ENCODE data around the gene NADSYN1.

Gene NADSYN1

GRCh38 chr11:71482746-71483364, 29.9 kb downstream of the NADSYN1 start:
- H3K4me2 ChIP-seq, result no peak overlapping the region
- peaks cover 0 to 18% (median 9%) of the 10 kb centered on the region in 10 experiments; a peak in 17 of 20 replicates for H3K4me1 ChIP-seq
- H3K27me3 ChIP-seq, result no peaks in the 10 kb centered on the region
- no peak overlapping the region for H3K4me3 ChIP-seq
- peaks cover 0 to 53% (median 0%) of the 10 kb centered on the region in 11 experiments; a peak in 8 of 22 replicates for H4K20me1 ChIP-seq
- no peak for TF ChIP-seq Cebpa-rat (IDR thresholded peaks at IDR 0.05)
- H3K27ac ChIP-seq, result no peak overlapping the region
- H3K9ac ChIP-seq, result no peak overlapping the region
- H3K36me3 ChIP-seq, result peaks cover 91 to 97% (median 94%) of the 10 kb centered on the region in 11 experiments
- H3K9me3 ChIP-seq (replicated peaks in 1 of 11), result 0 out of 22 replicates have a peak, but pooled peaks cover 0 to 8% (median 0%) of the 10 kb centered on the region in 11 experiments

DNA sequence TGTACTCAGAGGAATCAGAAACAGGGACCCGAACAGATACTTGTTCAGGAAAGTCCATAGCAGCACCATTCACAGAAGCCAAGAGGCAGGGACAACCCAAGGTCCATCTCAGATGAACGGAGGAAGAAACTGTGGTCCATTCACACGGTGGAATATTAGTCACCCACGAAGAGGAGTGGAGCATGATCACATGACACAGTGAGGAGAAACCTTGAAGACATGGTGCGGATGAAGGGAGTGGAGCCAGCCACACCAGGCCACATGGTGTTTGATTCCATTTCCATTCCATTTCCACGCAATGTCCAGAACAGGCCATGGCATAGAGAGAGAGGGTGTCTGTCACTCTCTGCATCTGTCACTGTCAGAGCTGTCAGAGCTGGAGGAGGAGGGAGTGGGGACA, 30.7 kb downstream of the NADSYN1 start:
- H3K36me3 ChIP-seq, result peaks cover 83 to 97% (median 93%) of the 10 kb centered on the region in 11 experiments
- H3K27ac ChIP-seq, result no peak overlapping the region
- peaks cover 0 to 53% (median 0%) of the 10 kb centered on the region in 11 experiments; a peak in 8 of 22 replicates for H4K20me1 ChIP-seq

GRCh38 chr11:71484248-71485062, 31.5 kb downstream of the NADSYN1 start:
- no peak overlapping the region for H3K4me2 ChIP-seq
- no peak overlapping the region for H3K9ac ChIP-seq
- H3K9me3 ChIP-seq (replicated peaks in 1 of 11), result 0 out of 22 replicates have a peak, but pooled peaks cover 0 to 8% (median 0%) of the 10 kb centered on the region in 11 experiments
- peaks cover 14 to 27% (median 18%) of the 10 kb centered on the region in 10 experiments for H3K4me1 ChIP-seq
- peaks cover 0 to 57% (median 0%) of the 10 kb centered on the region in 11 experiments; a peak in 7 of 22 replicates for H4K20me1 ChIP-seq
- no peak overlapping the region for H3K27ac ChIP-seq
- no peaks in the 10 kb centered on the region for H3K27me3 ChIP-seq
- no peak overlapping the region for H3K4me3 ChIP-seq
- TF ChIP-seq Cebpa-rat (IDR thresholded peaks at IDR 0.05), result no peak
- H3K36me3 ChIP-seq, result peaks cover 79 to 97% (median 92%) of the 10 kb centered on the region in 11 experiments

More for the DNA sequence above, 30.7 kb downstream of the NADSYN1 start:
- H3K4me2 ChIP-seq, result no peak overlapping the region
- H3K27me3 ChIP-seq, result no peaks in the 10 kb centered on the region
- no peak overlapping the region for H3K4me3 ChIP-seq
- H3K9me3 ChIP-seq (replicated peaks in 1 of 11), result 0 out of 22 replicates have a peak, but pooled peaks cover 0 to 8% (median 0%) of the 10 kb centered on the region in 11 experiments
- H3K4me1 ChIP-seq, result peaks cover 7 to 19% (median 11%) of the 10 kb centered on the region in 10 experiments
- H3K9ac ChIP-seq, result no peak overlapping the region
- TF ChIP-seq Cebpa-rat (IDR thresholded peaks at IDR 0.05), result no peak

- H3K4me3 ChIP-seq, result no peak overlapping the region
- H3K9me3 ChIP-seq (replicated peaks in 1 of 11), result 0 out of 22 replicates have a peak, but pooled peaks cover 0 to 8% (median 0%) of the 10 kb centered on the region in 11 experiments
- no peak overlapping the region for H3K27ac ChIP-seq
- peaks cover 79 to 97% (median 92%) of the 10 kb centered on the region in 11 experiments for H3K36me3 ChIP-seq
- H3K27me3 ChIP-seq, result no peaks in the 10 kb centered on the region
- H3K4me1 ChIP-seq, result peaks cover 15 to 29% (median 21%) of the 10 kb centered on the region in 10 experiments
- no peak overlapping the region for H3K4me2 ChIP-seq
- H4K20me1 ChIP-seq, result peaks cover 0 to 61% (median 0%) of the 10 kb centered on the region in 11 experiments; a peak in 7 of 22 replicates
- no peak overlapping the region for H3K9ac ChIP-seq
- TF ChIP-seq Cebpa-rat (IDR thresholded peaks at IDR 0.05), result no peak
Observed at GRCh38 chr11:71485063-71485399, 32.0 kb downstream of the NADSYN1 start.

DNA sequence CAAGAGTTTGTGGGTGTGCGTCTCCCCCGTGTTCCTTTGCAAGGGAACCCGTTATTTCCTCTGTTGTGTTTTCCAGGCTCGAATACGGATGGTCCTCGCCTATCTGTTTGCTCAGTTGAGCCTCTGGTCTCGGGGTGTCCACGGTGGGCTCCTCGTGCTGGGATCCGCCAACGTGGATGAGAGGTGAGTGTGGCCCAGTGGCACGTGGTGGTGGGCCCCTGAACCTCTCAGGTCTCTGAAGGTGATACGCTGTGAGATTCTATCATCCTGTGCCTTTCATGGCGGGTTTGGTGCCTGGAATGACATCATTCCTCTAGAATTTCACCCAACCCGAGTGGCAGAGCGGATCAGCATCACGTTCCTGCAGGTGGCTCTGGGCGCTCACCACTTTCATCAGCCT, 32.5 kb downstream of the NADSYN1 start:
- Histone ChIP-seq H3K4me3 (no peak overlapping the region), H3K36me3 (peaks cover 79 to 97% (median 92%) of the 10 kb centered on the region in 11 experiments), H3K4me1 (peaks cover 15 to 24% (median 20%) of the 10 kb centered on the region in 10 experiments), H3K9me3 (replicated peaks in 1 of 11) (0 out of 22 replicates have a peak, but pooled peaks cover 0 to 8% (median 0%) of the 10 kb centered on the region in 11 experiments), H3K4me2 (no peak overlapping the region), H3K27ac (no peak overlapping the region), H3K27me3 (no peaks in the 10 kb centered on the region), H3K9ac (no peak overlapping the region), H4K20me1 (peaks cover 0 to 60% (median 0%) of the 10 kb centered on the region in 11 experiments; a peak in 6 of 22 replicates)
- TF ChIP-seq Cebpa-rat (IDR thresholded peaks at IDR 0.05), result no peak

- peaks cover 0 to 57% (median 0%) of the 10 kb centered on the region in 11 experiments; a peak in 6 of 22 replicates for H4K20me1 ChIP-seq
- no peak overlapping the region for H3K4me3 ChIP-seq
- peaks cover 15 to 24% (median 19%) of the 10 kb centered on the region in 10 experiments for H3K4me1 ChIP-seq
- no peak overlapping the region for H3K4me2 ChIP-seq
- H3K27ac ChIP-seq, result no peak overlapping the region
- H3K36me3 ChIP-seq, result peaks cover 79 to 97% (median 92%) of the 10 kb centered on the region in 11 experiments
- no peak overlapping the region for H3K9ac ChIP-seq
- H3K27me3 ChIP-seq, result no peaks in the 10 kb centered on the region
- no peak for TF ChIP-seq Cebpa-rat (IDR thresholded peaks at IDR 0.05)
- H3K9me3 ChIP-seq (replicated peaks in 1 of 11), result 0 out of 22 replicates have a peak, but pooled peaks cover 0 to 8% (median 0%) of the 10 kb centered on the region in 11 experiments
Observed at GRCh38 chr11:71486320-71486719, 33.3 kb downstream of the NADSYN1 start.

- peaks cover 0 to 47% (median 0%) of the 10 kb centered on the region in 11 experiments; a peak in 5 of 22 replicates for H4K20me1 ChIP-seq
- H3K4me3 ChIP-seq, result no peak overlapping the region
- peaks cover 15 to 24% (median 19%) of the 10 kb centered on the region in 10 experiments for H3K4me1 ChIP-seq
- peaks cover 75 to 97% (median 92%) of the 10 kb centered on the region in 11 experiments for H3K36me3 ChIP-seq
- H3K4me2 ChIP-seq, result peak overlapping the region; percentile 23 to 53 (median 35); a peak in 20 of 22 replicates
- no peak overlapping the region for H3K9ac ChIP-seq
- peak overlapping the region in 2 of 11 experiments; percentile 2 to 36; a peak in 1 of 22 replicates for H3K27ac ChIP-seq
- 0 out of 22 replicates have a peak, but pooled peaks cover 0 to 4% (median 0%) of the 10 kb centered on the region in 11 experiments for H3K9me3 ChIP-seq (replicated peaks in 1 of 11)
- TF ChIP-seq Cebpa-rat (IDR thresholded peaks at IDR 0.05), result no peak
- no peaks in the 10 kb centered on the region for H3K27me3 ChIP-seq
Observed at GRCh38 chr11:71488681-71489270, 35.8 kb downstream of the NADSYN1 start.

GRCh38 chr11:71489311-71490043, 36.5 kb downstream of the NADSYN1 start:
- peaks cover 0 to 41% (median 0%) of the 10 kb centered on the region in 11 experiments; a peak in 5 of 22 replicates for H4K20me1 ChIP-seq
- H3K27me3 ChIP-seq, result no peaks in the 10 kb centered on the region
- no peak for TF ChIP-seq Cebpa-rat (IDR thresholded peaks at IDR 0.05)
- H3K4me3 ChIP-seq, result no peak overlapping the region
- H3K27ac ChIP-seq, result no peak overlapping the region; a peak in 1 of 22 replicates
- H3K36me3 ChIP-seq, result peaks cover 74 to 97% (median 92%) of the 10 kb centered on the region in 11 experiments
- no peak overlapping the region for H3K9ac ChIP-seq
- H3K9me3 ChIP-seq (replicated peaks in 1 of 11), result peaks cover 0 to 4% (median 0%) of the 10 kb centered on the region in 11 experiments; a peak in 2 of 22 replicates
- peaks cover 15 to 26% (median 24%) of the 10 kb centered on the region in 10 experiments for H3K4me1 ChIP-seq
- peak overlapping the region in 10 of 11 experiments; percentile 23 to 53 (median 39); a peak in 14 of 22 replicates for H3K4me2 ChIP-seq
